HG03097 (cell line): ENCODE measurements around the gene TRAPPC12.

Experiments used
- ATAC-seq: cut with Tn5 transposase; IDR thresholded peaks from one replicate; pipeline ENCODE4 v1.9.1; 2021; ENCODE audit not compliant: unreplicated experiment, low FRiP score

The TRAPPC12 gene

DNA sequence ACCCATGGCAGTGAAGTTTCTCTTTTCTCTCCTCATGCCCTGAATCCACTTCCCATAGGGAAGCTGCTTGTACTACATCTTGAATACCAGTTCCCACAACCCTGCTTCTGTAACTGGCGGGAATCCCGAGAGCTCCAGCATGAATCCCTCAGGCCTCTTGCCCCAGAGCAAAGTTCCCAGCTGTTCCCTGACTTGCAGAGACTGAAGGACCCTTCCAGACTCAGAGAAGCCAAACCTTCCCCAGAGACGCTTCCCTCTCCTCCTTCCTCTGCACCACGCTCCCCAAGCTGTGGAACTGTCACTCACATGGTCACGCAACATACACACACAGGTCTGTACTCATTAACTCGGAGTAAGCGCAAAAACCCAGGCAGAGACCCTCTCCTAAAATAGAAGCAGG is 26.4 kb downstream of the TRAPPC12 start:
- no peak for ATAC-seq

DNA sequence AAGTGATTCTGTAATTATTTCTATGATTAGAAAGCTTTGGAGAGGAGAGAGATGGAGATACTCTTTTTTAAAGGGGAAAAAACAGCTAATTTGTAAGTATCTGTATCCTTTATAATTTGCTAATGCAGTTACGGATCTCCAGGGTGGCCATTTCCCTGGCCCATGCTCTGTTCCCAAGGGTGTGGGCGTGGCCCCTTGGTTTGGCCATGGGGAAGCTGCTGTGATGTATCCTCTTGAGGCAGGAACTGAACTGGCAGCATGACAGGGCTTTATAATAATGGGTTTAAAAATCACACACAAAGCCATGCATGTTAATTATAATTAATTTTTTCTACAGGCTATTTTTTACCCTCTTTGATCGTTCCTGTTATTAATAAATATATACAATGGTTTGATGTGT is 27.0 kb downstream of the TRAPPC12 start:
- no peak for ATAC-seq

DNA sequence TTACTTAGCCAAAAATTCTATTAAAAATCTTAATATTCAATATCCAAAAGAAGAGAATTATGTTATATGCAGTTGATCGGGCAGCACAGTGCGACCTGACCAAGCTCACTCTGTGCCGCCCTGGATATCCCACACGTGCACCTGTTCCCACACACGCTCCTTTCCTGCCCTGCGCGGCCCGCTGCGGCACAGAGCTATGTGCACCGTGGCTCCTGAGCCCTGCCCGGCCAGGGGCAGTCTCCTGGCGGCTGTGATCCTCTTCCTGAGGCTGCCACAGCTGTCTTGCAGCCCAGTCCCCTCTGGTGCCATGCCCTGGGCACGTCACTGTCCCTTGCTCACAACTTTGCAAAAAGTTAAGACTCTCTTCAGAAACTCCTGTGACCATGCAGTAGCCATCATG is 29.3 kb downstream of the TRAPPC12 start:
- no peak for ATAC-seq

DNA sequence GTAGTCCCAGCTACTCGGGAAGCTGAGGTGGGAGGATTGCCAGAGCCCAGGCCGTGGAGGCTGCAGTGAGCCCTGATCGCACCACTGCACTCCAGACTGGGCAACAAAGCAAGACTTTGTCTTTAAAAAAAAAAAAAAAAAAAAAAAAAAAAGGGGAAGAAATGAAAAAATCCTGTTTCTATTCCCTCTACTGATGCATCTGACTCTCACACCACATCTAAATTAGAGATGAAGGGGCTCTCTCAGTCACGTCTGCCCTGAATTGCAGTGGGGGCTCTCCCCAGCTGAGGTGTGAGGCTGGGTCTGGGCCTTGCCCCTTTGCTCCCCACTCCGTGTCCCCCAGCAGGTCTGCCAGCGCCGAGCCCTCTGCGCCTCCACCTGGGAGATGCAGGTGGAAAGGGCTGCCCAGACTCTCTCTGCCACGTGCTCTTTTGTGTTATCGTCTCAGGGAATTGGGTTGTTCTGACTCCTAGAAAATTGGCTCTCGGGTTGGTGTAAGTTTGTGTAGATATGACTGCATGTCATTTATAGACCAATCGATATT is 30.2 kb downstream of the TRAPPC12 start:
- no peak for ATAC-seq

DNA sequence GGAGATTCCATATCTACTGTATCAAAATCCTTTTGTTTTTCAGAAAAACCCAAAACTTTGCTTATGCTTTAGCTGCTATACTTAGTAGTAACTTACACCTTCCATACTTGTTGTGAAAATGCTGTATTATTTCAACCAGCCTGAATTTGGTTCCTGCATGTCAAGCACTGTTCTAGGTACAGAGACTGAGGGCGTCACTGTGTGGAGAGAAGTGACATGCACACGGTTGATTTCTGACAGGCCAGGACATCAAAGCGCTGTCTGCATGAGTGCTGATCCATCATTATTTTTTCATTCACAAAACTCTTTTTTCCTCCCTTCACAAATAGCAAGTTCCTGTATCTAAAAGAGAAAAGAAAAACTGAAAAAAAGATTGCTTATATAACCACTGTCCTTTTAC is 31.6 kb downstream of the TRAPPC12 start:
- no peak for ATAC-seq

DNA sequence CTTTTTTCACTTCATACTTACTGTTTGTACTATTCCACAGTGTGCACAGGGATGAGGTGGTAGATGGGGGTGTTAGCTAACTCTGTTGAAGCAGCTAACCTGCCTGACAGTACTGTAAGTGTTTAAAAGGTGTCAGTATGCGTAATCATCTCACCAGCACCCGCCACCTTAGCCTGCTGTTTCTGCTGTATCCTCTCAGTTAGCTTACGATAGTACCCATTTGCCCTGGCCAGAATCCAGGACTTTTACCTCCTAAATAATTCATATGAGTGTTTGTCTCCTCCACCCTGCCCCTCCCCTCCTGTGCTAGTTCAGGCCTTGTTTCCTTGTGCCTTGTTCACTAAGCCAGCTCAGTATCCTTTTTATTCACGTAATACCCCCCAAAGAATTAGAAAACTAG is 34.2 kb downstream of the TRAPPC12 start:
- no peak for ATAC-seq

DNA sequence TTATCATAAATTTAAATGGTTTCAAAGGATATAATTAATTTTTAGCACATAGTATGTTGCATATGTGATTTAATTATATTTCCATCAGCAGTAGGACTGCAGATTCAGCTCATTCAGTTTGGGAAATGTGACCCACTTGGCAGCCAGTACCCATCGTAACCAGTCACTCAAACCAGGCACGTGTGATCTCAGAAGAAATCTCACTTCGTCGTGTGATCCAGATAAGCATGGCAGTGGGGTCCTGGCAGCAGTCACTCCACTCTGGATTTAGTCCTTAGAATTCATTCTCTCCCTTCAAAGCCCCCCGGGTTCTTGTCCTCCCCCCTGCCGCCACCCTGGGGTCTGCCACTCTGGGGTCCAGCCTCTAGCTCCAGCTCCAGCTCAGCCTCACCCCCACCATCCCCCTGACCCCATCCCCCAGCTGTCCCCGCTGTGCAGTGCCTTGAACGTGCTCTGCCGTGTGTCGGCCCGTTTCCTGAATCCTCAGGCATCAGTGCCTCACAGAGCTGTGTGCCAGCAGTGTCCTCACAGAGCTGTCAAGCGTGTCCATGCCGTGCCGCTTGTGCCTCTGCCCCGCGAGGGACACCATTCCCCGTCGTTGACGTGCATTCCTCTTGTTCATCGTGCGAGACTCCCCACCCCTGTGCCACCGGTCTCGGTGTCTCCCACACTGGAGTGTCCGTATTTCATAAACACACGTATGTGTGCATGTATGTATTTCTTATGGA is 34.8 kb downstream of the TRAPPC12 start:
- ATAC-seq: no peak

DNA sequence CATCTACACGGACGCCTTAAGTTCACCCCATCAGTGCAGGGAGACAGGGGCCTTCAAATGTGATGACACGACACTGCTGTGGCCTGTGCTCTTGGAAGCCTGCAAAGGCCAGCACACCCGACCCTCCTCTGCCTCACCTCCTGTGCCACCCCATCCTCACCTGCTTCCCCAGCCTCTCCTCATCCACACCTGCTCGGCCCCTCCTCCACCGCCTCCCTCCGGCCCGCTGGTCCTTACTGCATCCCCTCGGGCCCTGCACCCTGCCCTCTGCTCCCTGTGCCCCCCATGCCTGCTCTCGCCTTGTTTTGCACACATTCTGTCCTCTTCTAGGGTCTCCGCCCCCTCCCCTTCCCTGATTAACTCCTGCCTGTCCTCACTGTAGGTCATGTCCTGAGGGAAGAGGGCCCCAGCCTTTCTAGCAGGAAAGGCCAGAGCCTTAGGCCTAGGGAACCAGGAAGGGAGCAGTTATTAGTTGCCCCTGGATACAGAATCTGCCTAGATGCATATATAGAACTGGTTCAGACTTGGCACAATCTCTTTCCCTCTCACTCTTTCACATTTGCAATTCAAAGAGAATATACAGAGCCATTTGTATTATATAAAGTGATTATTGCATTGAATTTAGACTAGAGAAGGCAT is 39.4 kb downstream of the TRAPPC12 start:
- ATAC-seq: no peak

DNA sequence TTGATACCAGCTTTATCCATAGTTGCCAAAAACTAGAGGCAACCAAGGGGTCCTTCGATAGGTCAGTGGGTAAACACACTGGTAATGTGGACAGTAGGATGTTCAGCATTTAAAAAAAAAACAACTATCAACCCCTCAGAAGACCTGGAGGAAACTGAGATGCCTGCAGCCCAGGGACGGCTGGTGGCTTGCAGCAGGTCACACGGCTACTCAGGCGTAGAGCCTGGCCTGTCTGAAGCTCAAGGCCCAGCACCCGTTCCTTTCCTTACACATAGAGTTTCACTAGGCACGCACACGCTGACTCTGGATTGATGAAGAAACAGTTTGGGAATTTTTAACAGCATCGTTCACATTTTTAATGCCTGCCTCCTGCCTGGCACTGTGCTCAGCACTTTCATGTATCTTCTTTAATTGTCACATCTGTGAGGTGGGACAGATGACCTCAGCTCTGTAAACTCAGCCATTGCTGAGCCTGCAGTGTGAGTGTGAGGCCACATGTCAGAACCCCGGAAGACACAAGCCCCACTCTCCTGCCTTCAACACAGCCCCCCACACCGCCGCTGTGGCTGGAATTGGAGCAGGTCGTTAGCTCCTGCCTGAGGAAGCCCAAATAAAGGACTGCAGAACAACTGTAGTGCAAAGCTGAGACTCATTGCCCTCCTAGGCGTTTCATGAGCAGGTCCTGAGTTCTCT is 40.7 kb downstream of the TRAPPC12 start:
- no peak for ATAC-seq

DNA sequence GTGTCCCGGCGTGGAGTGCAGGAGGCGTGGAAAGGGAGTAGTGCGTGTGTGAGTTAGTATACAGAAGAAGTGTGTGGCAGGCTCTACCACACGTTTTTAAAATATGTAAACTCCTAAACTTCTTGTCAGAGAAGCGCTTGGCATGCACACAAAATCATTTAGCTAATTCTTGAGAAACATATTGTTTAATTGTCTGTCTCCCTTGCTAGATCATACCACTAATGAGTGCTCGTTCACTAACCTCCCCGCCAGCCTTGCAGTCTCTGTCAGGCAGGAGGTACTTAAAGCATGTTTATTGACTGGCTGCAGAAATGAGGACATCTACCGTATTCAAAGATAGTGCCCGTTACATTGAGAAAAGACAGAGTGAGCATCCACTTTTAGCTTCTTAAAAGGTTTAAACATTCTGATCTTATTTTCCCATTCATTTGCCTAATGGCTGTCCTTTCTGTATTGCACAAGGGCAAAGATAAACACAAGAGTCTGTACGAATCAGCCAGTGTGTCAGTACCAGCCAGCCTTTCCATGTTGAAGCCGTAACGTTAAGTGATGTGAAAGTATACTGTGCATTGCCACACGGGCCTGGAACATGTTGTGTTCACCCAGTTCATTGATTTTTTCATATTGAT is 41.4 kb downstream of the TRAPPC12 start:
- no peak for ATAC-seq

DNA sequence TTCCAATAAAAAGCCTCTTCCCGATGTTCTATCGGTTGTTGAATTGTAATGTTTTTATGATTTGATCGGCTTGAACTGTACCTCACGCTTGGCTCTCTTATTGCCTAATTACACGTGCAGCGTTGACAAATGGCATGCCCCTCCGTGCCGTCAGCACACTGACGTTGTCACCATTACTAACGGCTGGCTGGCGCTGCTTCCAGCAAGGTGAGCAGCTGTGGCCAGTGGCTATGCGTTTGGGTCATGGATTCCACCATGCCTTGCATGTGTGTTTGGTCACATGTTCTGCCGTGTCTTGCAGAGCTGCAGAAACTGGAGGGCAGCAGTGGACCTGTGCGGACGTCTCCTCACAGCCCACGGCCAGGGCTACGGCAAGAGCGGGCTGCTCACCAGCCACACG is 42.1 kb downstream of the TRAPPC12 start:
- no peak for ATAC-seq

DNA sequence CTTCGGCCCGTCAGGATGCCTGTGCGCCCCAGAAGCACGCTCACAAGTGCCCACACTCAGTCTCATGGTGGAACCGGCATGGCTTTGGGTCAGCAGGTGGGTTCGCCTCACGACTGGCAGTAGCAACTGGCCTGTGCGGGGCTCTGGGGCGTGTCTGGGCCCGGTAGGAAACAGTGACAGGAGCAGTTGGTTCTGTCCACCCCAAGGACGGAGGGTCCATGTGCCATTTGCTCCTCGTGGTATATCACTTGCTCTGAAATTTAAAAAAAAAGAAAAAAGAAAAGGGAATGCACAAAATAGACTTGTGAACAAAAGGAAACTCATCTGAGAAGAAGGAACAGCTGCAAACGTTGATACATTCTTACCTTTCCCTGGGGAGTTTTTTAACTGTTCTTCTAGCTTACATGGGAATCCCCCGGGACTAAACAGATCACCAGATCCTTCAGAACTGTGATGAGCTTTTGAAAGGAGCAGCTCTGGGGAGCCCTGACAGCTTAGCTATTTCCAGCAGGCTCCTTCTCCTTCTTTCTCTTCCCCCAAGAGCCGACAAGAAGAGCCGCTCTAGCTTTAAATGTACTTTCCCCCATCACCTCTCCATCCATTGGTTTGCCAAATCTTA is 42.8 kb downstream of the TRAPPC12 start:
- ATAC-seq: no peak

DNA sequence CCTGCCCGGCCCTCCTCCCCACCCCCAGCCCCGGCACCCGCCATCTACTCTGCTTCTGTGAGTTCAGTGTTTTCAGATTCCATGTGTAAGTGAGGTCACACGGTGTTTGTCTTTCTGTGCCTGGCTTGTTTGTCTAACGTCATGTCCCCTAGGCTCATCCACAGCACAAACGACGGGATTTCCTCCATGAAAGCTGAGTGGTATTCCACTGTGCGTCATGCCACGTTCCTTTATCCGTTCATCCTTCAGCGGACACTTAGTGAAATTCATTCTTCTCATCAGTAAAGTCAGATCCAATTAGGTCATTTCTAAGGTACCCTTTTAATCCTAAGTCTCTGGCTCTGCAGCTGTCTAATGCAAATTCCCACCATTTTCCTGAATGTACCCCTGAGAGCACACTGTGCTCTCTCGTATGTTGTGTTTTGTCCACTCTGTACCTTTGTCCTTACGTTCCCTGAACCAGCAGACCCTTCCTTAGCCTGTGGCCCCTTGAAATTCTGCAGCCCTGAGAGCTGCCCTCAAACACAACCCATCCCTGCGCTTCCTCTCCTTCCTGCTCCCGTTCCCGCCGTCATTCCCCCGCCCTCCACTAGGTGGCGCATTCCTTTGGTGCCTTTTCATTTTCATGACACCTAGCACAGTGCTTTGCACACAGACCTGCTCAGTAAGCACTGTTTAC is 44.1 kb downstream of the TRAPPC12 start:
- ATAC-seq: no peak

DNA sequence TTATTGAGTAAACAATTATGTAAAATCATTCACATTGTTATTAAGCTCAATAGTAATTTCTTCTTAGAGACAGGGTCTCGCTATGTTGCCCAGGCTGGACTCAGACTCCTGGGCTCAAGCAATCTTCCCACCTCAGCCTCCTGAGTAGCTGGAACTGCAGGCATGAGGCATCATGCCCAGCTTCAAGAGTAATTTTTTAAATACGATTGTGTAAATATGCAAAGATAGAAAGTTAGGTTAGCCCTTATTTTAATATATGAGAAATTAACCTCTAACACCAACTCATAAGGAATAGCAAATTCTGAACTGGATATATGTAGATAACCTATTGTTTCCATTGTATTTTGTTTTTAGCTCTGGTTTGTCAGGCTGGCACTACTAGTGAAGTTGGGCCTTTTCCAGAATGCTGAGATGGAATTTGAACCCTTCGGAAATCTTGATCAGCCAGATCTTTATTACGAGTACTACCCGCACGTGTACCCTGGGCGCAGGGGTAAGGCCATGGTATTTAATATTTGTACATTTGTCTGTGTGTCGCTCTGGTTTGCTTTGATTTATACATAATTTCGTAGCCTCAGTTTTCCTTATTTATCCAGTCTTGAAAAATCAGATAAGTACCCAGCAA is 44.8 kb downstream of the TRAPPC12 start:
- no peak for ATAC-seq

DNA sequence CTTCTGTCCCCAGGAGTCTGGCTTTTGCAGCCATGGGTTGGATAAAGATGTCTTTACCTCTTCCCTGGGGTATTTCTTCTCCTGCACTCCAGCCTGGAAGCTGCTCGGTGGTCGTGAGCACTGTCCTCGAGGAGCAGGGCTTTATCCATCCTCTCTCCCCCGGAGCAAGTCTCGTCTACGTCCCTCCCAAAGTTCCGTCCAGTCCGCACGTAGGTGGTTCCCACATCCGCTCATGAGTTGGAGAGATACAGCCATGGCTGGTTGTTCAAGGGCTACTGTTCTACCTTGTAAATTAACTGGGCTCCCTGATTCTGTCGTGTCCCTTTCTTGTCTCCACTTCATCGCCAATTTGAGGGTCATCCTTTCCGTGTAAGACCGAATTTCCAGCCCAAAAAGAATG is 47.1 kb downstream of the TRAPPC12 start:
- no peak for ATAC-seq

DNA sequence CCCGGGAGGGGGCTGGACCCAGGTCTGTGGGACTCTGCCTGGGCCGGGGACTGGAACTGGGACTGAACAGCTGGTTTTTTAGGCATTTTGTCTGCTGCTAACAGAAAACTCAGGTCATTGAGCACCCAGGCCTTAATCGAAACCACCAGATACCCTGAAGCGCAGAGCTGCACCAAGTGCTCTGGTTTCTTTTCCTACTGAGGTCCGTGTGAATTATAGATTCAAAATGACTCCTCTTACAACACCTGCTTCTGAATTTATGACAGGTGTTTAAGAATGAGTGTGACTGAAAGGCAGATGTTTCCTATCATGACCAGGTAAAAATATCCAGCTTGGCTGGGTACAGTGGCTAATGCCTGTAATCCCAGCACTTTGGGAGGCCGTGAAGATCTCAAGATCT is 47.8 kb downstream of the TRAPPC12 start:
- ATAC-seq: no peak

DNA sequence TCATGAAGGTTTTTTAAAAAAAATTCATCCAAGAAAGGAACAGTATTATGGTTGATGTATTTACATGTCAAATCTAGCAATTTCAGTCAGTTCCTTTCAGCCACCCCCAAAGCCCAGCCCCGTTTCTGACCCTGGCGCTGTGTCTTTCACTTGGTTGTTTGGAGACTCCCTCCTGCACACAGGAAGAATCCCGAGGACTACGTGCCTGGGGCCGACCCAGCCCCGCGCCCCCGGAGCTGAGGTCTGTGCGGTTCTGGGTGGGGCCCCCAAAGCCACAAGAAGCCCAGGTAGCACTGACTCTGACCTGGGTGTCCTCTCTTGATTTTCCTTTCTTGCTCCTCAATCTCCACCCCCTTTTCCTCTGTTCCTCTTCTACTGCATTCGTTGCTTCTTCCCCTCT is 49.1 kb downstream of the TRAPPC12 start:
- ATAC-seq: no peak

DNA sequence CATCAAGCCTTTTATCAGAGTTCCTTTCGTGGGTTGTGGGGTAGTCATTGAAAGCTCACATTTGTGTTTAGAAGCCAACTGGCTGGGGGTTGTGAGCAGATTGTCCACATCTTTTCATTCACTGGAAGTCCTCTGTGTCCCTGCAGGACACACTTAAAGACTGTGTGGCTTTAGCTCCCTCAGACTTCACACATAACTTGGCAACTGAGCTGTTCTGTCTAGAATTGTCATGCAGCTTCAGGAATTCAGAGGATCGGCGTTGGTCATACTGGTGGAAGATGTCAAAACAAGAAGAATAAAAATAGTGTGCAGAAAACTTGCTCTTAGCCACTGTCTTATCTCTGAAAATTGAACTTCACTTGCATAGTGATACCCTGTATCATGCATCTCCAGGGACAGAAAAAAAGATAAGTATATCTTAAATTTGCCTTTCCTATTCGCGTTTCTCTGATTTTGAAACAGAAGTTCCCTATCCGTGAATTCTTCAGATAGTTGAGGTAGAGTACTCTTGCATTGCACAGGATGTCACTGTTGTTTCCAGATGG is 49.6 kb downstream of the TRAPPC12 start:
- ATAC-seq: no peak

DNA sequence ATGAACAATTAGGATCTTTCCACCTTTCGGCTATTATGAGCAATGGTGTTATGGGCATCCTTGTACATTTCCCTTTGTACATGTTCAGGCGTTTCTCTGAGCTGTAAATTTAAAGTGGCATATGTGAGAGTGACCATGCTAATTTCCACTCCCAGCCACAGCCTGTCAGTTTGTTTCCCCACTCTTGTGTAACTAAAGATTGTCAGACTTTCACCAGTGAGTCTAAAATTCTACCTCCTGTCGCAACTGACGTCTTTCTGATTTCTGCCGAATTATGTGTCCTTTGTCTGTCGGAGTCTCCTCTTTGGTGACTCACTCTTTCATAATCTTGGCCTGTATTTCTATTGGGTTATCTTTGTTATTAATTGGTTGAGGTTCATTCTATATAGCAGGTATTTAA is 50.7 kb downstream of the TRAPPC12 start:
- no peak for ATAC-seq
